GM19468 (cell line): ENCODE results near the gene ZFP92.

Experiments
- ATAC-seq: cut with Tn5 transposase; IDR thresholded peaks from one replicate; pipeline ENCODE4 v1.9.1; 2021; ENCODE audit warnings: mild to moderate bottlenecking, moderate library complexity, moderate number of reproducible peaks; ENCODE audit not compliant: unreplicated experiment; ENCODE audit errors: extremely low read depth

Gene ZFP92

GRCh38 chrX:153406903-153407302 lies 4.4 kb upstream of the ZFP92 start:
- ATAC-seq: no peak

GRCh38 chrX:153407736-153408135 lies 3.5 kb upstream of the ZFP92 start:
- ATAC-seq: no peak

GRCh38 chrX:153408221-153408721 lies 3.0 kb upstream of the ZFP92 start:
- ATAC-seq: no peak

- ATAC-seq: no peak
These were observed 2.4 kb upstream of the ZFP92 start for GRCh38 chrX:153408871-153409351.

GRCh38 chrX:153409414-153410101 lies 1.7 kb upstream of the ZFP92 start:
- no peak for ATAC-seq

GRCh38 chrX:153410373-153410772 lies 899 bp upstream of the ZFP92 start:
- no peak for ATAC-seq

- ATAC-seq: no peak
These were observed 401 bp upstream of the ZFP92 start for GRCh38 chrX:153410888-153411254.

GRCh38 chrX:153411988-153412574 lies 809 bp downstream of the ZFP92 start:
- ATAC-seq: no peak

- ATAC-seq: no peak
These were observed 1.8 kb downstream of the ZFP92 start for GRCh38 chrX:153412746-153413720.

- no peak for ATAC-seq
These were observed 2.5 kb downstream of the ZFP92 start for GRCh38 chrX:153413731-153414130.

- no peak for ATAC-seq
These were observed 3.7 kb downstream of the ZFP92 start for GRCh38 chrX:153414856-153415510.

- ATAC-seq: no peak
These were observed 5.6 kb downstream of the ZFP92 start for GRCh38 chrX:153416781-153417450.

- no peak for ATAC-seq
These were observed 6.4 kb downstream of the ZFP92 start for GRCh38 chrX:153417637-153418036.

GRCh38 chrX:153420851-153421599 lies 9.8 kb downstream of the ZFP92 start:
- no peak for ATAC-seq

GRCh38 chrX:153421856-153422255 lies 10.6 kb downstream of the ZFP92 start:
- no peak for ATAC-seq

- no peak for ATAC-seq
These were observed 12.4 kb downstream of the ZFP92 start for GRCh38 chrX:153423652-153424051.

- ATAC-seq: no peak
These were observed 14.9 kb downstream of the ZFP92 start for GRCh38 chrX:153426204-153426603.

GRCh38 chrX:153430796-153431195 lies 19.5 kb downstream of the ZFP92 start:
- ATAC-seq: no peak

- no peak for ATAC-seq
These were observed 21.9 kb downstream of the ZFP92 start for GRCh38 chrX:153433161-153433680.
